Activated CD4-positive, alpha-beta T cell treated with anti-CD3 and anti-CD28 coated beads, Interleukin-2, Interleukin-6, amounts not matched to agents 100 ng/mL and 50 ng/mL, durations not matched to agents 16 hours and 8 hours (primary cell): ENCODE data around the gene MS4A10.
A peak's percentile ranks its signal among the peaks of the same experiment; 100 is the strongest.
"Not testable (repeated sequence)": the region's sequence is repeated elsewhere in the genome, so short reads cannot be mapped to it uniquely, and the experiment has no call there.

Experiments used
- DNase-seq: peaks from one replicate; pipeline ENCODE4 v3.0.0-alpha.2; 2020

Gene MS4A10

DNA sequence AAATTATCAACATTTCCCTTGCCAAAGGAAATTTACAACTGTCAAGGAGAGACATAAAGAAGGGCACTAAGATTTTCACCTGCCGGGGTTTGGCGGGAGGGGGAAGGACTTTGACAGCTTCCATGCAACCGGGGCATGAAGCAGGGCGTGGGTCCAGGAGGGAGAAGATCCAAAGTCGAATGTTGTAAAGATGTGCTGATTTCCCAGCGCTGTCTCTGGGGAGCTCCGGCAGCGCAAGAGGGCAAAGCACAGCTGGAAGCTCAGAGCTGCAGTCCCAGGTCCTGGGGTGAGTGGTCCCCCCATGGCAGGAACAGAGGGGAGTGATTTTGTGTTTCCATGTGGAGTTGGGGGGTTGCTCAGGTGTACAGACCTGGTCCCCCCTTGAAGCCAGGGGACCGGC, at the start of gene MS4A10:
Gene MS4A10 (plus strand): TSS at position 198 of the 400 bp plus-strand sequence. CDS start 5,003 bp downstream, outside the sequence.
- DNase-seq = no peak

DNA sequence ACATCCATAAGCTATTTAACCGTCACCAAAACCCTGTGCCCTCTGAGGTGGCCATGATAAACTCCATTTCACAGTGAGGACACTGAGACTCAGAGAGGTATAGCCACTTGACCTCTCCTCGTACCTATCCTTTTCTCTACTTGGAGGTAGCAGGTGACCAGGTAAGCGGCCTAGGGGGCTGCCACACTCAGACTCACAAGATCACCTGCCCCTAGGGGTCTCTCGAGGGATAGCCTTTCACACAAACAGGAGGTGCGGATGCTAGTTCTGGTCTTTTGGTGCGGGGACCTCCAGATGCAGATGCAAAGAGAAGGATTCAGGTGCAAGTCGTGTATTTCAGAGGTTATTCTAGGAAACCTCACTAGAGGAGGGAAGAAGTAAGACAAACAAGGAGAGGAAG, 46.0 kb upstream of the MS4A10 start:
- DNase-seq = no peak

DNA sequence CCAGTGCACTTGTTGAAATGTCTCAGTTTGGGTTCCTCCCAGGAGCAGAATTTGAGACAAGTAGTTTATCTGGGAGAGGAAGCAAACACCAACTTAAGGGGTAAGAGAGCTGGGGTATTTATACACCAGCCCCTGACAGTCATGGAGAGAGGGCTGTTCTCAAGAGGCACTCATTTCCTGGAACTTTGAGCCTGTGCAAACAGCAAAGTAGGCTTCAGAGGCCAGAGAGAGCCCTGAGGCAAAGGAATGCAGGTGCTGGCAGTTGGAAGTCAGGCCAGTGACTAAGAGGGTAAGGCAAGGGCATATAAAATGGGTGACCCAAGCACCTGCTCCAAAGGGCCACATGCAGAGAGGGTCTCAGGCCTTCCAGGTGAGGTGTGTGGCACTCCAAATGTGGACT, 44.6 kb upstream of the MS4A10 start:
- DNase-seq = no peak

DNA sequence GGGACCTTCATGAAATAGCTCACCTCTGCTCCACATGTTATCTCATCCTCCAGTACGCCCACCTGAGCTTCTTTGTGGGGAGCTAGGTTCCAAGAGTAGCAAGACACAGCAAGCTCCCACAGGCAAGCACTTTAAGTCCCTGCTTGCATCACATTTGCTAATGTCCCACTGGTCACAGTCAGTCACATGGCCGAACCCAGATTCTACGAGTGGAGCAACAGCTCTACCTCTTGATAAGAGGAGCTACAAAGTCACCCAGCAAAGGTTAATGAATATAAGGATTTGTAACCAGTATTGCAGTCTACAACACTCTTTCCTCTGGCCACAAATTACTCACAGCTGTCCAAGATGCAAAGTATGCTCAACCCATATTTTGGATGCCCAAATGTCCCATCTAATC, 43.7 kb upstream of the MS4A10 start:
- no peak for DNase-seq

DNA sequence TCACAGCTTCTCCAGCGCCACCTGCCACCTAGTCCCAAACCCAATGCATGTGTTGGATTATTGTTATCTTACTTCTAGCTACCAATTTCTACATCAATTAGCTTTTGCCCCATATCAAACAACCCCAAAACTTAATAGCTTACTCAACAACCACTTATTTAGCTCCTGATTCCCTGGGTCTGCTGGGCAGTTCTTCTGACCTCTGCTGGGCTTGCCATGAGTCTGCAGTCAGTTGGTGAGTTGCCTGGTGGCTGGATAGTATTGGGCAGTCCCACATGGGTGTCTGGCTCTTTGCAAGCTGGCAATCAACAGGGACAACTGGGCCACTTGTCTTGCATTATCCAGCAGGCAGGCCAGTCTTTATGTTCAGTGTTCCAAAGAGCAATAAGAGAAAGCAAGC, 42.1 kb upstream of the MS4A10 start:
- DNase-seq = no peak

DNA sequence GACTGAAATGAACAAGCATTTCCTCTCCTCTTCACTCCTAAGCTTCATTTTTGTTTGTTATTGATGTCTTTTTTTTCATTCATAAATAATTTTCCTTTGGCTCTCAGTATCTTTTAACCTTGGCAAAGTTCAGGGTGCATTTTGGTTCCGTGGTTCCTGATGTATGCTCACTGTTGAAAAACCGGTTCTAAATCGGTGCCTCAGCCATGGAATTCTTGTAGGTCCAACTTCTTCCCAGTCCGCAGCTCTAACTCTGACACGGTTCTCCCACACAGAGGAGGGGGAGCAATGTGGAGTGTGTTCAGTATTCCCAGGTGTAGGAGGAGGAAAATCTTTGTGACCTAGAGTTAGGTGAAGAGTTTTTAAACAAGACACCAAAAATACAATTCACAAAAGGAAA, 41.0 kb upstream of the MS4A10 start:
- no peak for DNase-seq

DNA sequence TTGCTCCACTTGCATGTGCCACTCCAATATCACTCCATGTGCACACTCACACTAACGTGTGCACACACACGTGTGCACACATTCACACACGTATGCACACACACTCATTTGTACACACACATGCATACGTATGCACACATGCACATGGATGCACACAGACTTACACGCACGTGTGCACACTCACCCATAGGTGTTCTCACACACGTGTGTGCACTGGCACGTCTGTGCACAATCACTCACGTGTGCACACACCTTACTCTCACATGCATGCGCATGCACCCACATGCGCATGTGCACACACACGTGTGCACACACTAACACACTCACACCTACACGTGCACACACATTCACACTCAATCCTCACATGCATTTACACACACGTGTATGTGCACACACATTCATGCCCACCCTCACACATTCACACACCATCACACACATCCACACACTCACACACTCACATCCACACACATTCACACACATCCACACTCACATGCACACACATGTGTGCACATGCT, 37.7 kb upstream of the MS4A10 start:
- no peak for DNase-seq

DNA sequence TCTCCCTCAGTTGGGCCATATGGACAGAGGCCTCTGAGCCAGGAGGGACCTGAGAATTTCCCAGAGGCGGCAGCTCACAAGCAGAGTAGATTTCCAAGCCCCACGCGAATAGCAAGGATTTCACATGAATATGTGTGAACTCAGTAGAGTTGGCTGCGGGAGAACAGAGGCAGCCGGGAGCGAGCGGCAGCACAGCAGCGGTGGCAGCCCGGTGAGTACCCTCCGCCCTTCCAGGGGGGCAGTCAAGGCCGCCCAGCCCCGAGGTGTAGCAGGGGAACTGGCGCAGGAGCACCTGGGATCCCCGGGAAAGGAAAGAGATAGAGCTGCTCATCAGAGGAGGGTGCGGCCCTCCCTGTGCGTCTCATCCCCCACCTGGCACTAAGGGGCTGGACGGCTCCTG, 36.9 kb upstream of the MS4A10 start:
- no peak for DNase-seq

DNA sequence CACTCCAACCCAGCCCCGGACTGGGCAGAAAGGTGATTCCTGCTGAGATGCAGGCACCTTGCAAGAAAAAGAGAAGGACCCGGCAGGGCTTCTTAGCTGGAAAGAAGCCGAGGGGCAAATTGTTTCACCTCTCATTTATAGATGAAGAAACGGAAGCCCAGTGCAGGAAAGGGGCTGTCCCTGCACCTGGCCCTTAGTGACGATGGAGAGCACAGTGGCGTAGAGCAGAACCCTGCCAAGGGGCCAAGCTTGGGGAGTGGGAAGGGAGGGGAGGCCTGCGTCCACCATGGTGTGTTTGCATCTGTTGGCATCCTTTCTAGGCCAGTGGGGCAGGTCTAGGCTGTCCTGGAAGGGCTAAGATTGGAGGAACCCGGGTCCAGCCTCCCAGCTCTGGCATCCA, 36.3 kb upstream of the MS4A10 start:
- no peak for DNase-seq

DNA sequence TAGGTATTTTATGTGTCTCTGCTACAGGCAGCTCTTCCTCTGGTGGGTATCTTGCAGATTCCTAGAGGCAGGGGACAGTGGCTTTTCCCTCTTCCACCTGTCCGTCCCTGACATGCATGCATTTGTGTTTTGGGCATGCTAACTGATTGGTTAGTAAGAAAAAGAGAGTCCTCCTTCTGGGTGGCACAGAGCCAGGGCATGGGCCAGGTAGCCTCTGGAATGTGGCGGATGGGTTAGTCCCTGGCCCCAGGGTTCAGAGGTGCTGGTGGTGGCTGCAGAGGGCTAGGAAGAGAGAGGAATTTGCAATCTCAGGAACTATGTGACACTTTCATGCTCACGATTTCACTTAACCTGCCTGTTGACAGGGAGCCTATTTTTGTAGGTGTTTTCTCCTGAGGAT, 34.2 kb upstream of the MS4A10 start:
- DNase-seq = no peak

DNA sequence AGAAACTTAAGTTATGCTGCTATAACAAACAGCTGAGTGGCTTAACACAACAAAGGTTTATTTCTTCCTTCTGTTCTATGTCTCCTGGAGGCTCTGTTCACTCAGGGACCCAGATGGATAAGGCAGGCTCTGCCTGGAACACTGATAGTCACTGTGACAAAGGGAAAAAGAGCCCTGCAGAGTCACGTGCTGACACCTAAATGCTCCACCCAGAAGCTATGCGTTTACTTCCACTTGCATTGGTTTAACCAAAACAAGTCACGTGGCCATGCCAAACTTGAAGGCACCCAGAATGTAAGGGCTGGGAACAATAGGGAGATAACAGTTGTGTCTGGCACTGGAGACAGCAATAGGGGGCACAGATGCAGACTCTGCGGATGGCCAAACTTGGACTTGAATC, 31.8 kb upstream of the MS4A10 start:
- no peak for DNase-seq

DNA sequence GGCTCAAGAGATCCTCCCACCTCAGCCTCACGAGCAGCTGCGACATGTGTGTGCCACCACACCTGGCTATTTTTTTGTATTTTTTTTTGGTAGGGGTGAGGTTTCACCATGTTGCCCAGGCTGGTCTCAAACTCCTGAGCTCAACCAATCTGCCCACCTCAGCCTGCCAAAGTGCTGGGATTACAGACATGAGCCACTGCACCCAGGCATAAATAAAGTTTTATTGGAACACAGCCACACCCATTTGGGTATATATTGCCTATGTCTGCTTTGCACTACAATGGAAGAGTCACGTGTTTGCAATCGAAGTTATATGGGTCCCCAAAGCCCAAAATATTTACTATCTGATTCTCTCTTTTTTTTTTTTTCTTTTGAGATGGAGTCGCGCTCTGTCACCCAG, 30.2 kb upstream of the MS4A10 start:
- no peak for DNase-seq

DNA sequence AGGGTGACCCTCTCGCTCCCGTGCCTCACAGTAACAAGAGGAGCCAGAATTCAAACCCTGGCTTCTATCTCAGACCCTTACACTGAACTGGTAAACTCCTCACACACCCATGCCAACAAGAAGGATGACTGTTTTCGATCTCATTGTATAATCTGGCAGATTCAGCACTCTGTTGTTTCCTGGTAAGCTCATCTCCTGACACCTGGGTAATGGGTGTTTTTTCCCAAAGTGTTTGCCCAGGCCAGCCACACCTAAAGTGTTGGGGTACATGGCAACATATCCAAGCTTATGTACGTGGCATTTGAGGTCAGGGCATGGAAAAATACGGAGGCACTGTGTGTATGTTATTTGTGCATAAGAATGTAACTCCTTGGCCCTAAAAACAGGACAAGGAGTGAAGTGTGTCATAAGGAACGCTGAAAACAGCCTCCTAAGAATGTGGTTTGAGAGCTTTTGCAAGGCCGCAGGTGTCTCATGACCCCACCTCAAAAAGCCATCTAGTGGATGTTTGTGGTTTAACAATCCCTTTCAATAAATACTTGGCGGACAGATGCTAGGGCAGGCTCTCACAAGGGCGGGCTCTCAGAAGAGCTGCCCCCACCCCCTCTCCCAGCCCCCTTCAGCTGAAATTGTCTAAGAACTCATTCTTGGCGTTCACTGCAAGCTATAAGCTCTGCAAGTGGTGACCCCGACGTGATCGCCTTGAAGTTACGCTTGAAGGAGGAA, 28.7 kb upstream of the MS4A10 start, which contains the start of gene MS4A15:
Gene MS4A15 (plus strand): TSS at position 561 of the 726 bp plus-strand sequence. CDS start 6,867 bp downstream, outside the sequence.
- DNase-seq = peak; percentile 49

DNA sequence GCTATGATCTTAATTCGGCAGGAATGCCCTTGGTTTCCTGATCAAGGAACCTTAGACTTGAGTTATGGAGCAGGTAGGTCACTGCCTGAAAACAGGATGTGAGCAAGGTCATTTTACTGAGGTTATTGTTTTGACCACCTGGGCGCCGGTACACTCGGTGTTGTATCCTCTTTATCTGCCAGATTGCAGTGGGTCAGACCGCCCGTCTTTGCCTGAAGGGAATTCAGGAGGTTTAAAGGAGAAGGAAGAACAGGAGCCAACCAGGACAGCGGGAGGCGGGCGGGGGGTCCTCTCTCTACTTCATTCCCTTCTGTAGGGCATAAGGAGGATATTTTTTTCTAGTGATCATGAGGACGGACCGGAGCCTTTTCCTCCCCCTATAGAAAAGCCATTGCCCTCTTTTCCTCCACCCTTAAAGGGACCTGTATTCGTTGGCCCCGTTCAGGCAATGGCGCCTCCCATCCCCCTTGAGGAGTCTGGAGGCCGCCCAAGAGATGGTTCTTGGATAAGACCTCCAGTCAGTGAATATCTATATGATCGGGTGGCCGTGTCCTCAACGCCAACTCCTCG, 27.8 kb upstream of the MS4A10 start:
- no peak for DNase-seq

DNA sequence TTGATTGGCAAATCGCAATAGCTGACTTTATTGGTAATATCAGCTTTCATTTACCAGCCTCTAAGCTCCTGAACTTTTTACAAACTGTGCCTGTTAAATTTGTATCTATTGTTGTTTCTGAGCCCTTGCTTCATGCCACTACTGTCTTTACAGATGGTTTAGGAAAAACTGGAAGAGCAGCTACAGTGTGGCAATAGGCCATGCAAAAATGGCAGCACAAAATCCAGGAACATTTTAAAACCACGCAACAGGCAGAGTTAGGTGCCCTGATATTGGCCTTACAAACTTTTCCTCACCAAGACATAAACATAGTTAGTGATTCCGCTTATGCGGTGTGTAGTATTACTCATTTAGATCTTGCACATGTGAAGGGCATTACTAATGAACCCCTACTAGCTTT, 26.5 kb upstream of the MS4A10 start:
- not testable (repeated sequence) for DNase-seq

DNA sequence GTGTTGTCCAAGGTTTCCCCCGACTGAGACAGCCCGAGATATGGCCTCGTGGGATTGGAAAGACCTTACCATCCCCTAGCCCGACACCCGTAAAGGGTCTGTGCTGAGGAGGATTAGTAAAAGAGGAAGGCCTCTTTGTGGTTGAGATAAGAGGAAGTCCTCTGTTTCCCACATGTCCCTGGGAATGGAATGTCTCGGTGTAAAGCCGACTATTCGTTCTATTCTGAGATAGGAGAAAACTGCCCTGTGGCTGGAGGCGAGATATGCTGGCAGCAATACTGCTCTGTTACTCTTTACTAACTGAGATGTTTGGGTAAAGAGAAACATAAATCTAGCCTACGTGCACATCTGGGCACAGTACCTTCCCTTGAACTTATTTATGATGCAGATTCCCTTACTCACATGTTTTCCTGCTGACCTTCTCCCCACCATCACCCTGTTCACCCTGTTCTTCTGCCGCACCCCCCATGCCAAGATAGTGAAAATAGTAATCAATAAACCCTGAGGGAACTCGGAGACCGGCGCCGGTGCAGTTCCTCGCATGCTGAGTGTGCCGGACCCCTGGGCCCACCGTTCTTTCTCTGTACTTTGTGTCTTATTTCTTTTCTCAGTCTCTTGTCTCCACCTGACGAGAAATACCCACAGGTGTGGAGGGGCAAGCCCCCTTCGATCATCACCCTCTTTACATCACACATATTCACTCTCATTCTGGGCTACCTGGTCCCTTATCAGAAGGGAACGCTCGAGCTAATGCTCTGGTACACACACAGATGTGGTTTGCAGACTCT, 25.5 kb upstream of the MS4A10 start:
- DNase-seq = not testable (repeated sequence)

DNA sequence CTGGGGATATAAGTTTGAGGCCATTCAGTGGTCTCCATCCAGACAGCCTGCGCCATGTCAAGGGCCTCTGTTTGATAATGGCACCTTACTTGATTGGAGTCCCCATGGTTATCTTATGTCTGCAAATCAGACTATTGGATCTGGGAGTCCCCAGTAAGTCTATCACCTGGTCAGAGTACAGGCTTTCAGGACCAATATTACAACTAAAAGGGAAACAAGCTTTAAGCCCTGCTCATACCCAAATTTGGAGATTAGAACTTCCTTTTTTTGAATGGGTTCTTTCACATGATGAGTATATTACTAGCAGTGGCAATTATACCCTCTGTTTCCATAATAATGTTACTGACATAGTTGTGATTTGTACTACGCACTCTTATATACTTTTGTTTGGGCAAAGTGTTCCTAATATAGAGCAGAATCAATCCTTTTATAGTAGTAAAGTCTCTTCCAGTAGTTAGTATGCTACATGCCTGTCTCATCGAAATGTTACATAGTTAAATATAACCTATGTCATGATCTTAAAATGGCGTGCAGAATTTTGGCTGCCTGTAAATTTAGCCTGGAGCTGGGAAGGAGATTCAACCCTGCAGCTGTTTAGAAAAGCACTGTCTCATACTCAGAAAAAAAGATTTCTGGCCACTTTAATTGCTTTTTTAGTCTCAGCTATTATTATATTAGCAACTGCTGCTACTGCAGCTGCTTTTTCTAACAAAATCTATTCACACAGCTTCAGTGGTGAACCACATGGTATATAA, 23.5 kb upstream of the MS4A10 start:
- DNase-seq = no peak

DNA sequence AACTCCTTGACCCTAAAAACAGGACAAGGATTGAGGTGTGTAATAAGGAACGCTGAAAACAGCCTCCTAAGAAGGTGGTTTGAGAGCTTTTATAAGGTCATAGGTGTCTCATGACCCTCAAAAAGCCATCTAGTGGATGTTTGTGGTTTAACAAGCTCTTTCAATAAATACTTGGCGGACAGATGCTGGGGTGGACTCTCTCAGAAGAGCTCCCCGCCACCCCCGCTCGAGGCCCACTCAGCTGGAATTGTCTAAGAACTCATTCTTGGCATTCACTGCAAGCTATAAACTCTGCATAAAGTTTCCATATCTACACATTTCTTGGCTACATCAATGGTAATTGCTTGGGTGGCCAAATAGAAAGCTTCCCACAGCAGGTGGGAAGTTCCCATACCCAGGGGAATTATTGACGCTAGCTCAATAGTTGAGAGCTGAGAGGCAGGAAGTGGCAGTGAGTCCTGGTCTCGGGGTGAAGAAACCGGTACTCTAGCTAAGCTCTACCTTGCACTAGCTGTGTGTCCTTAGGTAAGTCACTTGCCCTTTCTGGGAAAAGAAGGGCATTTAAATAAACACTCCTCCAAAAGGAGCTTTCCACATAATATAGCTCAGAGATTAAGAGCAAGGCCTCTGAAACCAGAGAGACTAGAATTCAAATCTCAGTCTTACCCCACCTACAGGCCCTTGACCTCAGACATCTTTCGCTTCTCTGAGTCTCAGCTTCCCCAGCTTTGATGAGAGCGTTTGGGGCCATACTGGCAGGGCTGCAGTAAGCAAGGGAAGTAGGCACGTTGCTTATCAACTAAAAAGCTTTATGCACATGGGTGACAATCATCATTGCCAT, 22.1 kb upstream of the MS4A10 start:
- peak; percentile 10 for DNase-seq

DNA sequence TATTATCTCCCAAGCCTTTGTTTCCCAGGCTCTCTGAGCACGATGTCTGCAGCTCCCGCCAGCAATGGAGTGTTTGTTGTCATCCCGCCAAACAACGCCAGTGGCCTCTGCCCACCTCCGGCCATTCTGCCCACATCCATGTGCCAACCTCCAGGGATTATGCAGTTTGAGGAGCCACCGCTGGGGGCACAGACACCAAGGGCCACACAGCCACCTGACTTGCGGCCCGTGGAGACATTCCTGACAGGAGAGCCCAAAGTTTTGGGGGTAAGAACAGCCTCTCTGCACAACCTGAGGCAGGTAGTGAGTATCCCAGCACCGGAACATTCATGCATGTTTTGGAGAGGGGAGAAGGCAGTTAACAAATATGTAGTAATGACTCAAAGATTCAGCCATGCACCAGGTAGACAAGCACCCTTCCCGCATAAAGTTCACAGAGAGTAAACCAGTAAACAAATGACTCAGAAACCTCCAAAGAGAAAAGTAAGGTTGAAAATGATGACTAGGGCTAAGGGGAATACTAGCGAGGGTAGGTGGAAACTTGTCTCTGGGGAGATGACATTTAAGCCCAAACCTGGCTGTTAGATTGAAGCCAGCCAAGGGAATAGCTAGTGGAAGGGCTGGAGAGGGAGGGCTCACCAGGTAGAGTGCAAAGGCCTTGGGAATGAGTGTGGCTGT, 21.3 kb upstream of the MS4A10 start:
- peak; percentile 5 for DNase-seq

DNA sequence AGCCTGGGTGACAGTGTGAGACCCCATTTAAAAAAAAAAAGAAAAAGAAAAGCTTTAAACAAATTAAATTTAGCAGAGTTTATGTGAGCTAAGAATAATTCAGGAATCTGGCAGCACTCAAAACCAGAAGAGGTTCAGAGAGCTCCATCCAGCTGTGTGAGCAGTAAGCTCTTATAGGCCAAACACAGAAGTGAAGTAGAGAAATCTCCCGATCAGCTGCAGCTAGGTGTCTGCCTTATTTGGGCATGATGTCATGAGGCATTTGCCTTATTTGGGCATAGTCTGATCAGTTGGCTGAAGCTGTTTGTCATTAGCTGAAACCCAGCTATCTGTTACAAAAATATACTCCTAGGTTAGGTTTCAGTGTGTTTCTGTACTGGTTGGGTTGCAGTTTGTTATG, 20.3 kb upstream of the MS4A10 start:
- DNase-seq = no peak

DNA sequence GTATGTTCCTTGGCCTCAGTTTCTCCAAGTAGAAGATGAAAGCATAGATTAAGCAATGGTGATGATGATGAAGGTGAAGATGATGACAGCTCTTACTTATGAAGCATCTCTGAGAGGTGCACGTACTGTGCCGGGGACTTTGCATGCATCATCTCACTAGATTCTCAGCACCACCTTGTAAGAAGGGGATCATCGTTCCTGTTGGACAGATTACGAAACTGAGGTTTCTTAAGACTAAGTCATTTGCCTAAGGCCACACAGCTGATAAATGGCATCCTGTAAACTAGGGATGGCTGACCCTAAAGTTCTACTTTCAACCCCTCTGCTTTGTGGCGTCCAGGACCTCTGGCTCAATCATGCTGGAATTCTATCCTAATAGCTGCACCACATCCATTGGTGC, 19.8 kb upstream of the MS4A10 start:
- DNase-seq = no peak
